Central memory CD8-positive, alpha-beta T cell (primary cell): ENCODE results near the gene VWA3B.

Experiments used
- ATAC-seq: fragments of 150-1000 bp; cut with Tn5 transposase; replicated peaks from 2 replicates; pipeline ENCODE4 v1.10.0; 2022; ENCODE audit warnings: mild to moderate bottlenecking, moderate FRiP score, moderate number of reproducible peaks; ENCODE audit not compliant: poor library complexity, severe bottlenecking; ENCODE audit errors: extremely low read depth
- DNase-seq, 2 donors: peaks; one replicate each; pipeline ENCODE4 v3.0.0; 2021; ENCODE audit warnings: low spot score in 2 of 2
- H3K27ac Mint-ChIP-seq: one replicate; pipeline ENCODE4 v1.8.0; 2022; ENCODE audit warnings: low read depth, mild to moderate bottlenecking, moderate library complexity, mixed read lengths
- H3K27me3 Mint-ChIP-seq: one replicate; pipeline ENCODE4 v1.8.0; 2022; ENCODE audit warnings: mixed read lengths
- H3K36me3 Mint-ChIP-seq: one replicate; pipeline ENCODE4 v1.8.0; 2022; ENCODE audit warnings: mild to moderate bottlenecking, moderate library complexity, mixed read lengths; ENCODE audit not compliant: insufficient read depth
- H3K4me1 Mint-ChIP-seq: one replicate; pipeline ENCODE4 v1.8.0; 2022; ENCODE audit warnings: mixed read lengths
- H3K4me3 Mint-ChIP-seq: one replicate; pipeline ENCODE4 v1.8.0; 2022; ENCODE audit warnings: mild to moderate bottlenecking, moderate library complexity, mixed read lengths
- H3K9me3 Mint-ChIP-seq: one replicate; pipeline ENCODE4 v1.8.0; 2022; ENCODE audit warnings: mixed read lengths

The VWA3B gene

GRCh38 chr2:98065808-98066207 is 21.2 kb upstream of the VWA3B start:
- DNase-seq (no peak), ATAC-seq (no peak)
- Mint-ChIP-seq H3K9me3 (no peaks in the 10 kb centered on the region), H3K27ac (no peak overlapping the region), H3K36me3 (no peaks in the 10 kb centered on the region), H3K4me3 (no peak overlapping the region), H3K27me3 (peaks cover 51% of the 10 kb centered on the region), H3K4me1 (no peaks in the 10 kb centered on the region)

DNA sequence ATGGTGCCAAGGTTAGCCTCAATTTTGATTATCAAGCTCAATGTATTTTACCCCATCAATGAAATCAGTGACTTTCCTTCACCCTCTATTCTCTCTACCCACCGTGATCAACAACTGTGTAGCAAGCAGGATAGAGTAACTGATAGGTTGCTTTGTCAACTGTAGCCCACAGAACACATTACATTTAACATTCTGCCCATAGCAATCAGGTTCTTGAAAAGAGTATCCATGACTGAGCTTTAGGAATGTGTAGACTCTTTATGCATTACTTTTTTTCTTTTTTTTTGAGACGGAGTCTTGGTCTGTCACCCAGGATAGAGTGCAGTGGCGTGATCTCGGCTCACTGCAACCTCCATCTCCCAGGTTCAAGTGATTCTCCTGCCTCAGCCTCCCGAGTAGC is 19.8 kb upstream of the VWA3B start:
- H3K9me3 Mint-ChIP-seq, result no peaks in the 10 kb centered on the region
- no peak overlapping the region for H3K27ac Mint-ChIP-seq
- ATAC-seq (no peak), DNase-seq (no peak)
- H3K4me1 Mint-ChIP-seq, result no peaks in the 10 kb centered on the region
- peaks cover 51% of the 10 kb centered on the region for H3K27me3 Mint-ChIP-seq
- H3K36me3 Mint-ChIP-seq, result no peaks in the 10 kb centered on the region
- no peak overlapping the region for H3K4me3 Mint-ChIP-seq

- no peaks in the 10 kb centered on the region for H3K36me3 Mint-ChIP-seq
- no peaks in the 10 kb centered on the region for H3K9me3 Mint-ChIP-seq
- ATAC-seq, result no peak
- no peak overlapping the region for H3K27ac Mint-ChIP-seq
- no peak overlapping the region for H3K4me3 Mint-ChIP-seq
- no peaks in the 10 kb centered on the region for H3K4me1 Mint-ChIP-seq
- peaks cover 55% of the 10 kb centered on the region for H3K27me3 Mint-ChIP-seq
- no peak for DNase-seq
Observed at GRCh38 chr2:98070081-98070480, 16.9 kb upstream of the VWA3B start.

DNA sequence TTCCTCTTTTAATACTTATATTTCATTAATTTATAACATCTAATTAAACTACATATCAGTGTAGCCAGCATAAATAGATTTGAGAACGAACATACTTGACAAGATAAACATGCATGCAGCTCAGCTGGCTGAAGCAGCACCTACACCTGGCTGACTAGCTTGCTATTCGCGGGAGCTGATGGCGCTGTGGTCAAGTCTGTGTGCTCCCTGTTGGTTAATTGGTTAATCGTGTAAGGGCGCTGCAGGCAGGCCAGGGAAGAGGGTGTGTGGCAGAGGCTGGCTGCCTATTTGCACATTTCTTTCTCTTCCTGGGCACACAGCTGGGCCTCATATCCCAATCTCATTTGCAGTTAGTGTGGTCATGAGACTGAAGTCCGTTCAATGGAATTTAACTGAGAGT is 14.5 kb upstream of the VWA3B start:
- Mint-ChIP-seq H3K36me3 (no peaks in the 10 kb centered on the region), H3K27ac (no peak overlapping the region), H3K9me3 (no peaks in the 10 kb centered on the region), H3K4me1 (no peaks in the 10 kb centered on the region), H3K27me3 (peaks cover 34% of the 10 kb centered on the region), H3K4me3 (no peak overlapping the region)
- no peak for ATAC-seq
- DNase-seq, result no peak

DNA sequence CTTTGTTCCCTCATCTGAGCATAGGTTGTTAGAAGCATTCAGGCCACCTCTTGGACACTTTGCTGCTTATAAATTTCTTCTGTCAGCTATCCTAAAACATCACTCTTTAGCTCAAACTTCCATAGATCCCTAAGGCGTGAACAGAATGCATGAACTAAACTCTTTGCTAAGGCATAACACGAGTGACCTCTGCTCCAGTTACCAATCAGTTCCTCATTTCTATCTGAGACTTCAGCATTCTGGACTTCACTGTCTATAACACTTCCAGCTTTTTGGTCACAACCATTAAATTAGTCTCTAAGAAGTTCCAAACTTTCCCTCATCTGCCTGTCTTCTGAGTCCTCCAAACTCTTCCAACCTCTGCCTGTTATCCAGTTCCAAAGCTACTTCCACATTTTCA is 8.3 kb upstream of the VWA3B start:
- Mint-ChIP-seq H3K4me3 (no peak overlapping the region), H3K27ac (no peak overlapping the region), H3K27me3 (peaks cover 25% of the 10 kb centered on the region), H3K4me1 (peaks cover 5% of the 10 kb centered on the region), H3K36me3 (no peaks in the 10 kb centered on the region), H3K9me3 (peaks cover 8% of the 10 kb centered on the region)
- ATAC-seq (no peak), DNase-seq (no peak)

- H3K4me3 Mint-ChIP-seq, result no peak overlapping the region
- H3K27ac Mint-ChIP-seq, result no peak overlapping the region
- H3K4me1 Mint-ChIP-seq, result peaks cover 16% of the 10 kb centered on the region
- DNase-seq, result no peak
- no peak for ATAC-seq
- peaks cover 2% of the 10 kb centered on the region for H3K36me3 Mint-ChIP-seq
- peaks cover 64% of the 10 kb centered on the region for H3K27me3 Mint-ChIP-seq
- H3K9me3 Mint-ChIP-seq, result no peaks in the 10 kb centered on the region
Observed at GRCh38 chr2:98084151-98084868, 2.7 kb upstream of the VWA3B start.

DNA sequence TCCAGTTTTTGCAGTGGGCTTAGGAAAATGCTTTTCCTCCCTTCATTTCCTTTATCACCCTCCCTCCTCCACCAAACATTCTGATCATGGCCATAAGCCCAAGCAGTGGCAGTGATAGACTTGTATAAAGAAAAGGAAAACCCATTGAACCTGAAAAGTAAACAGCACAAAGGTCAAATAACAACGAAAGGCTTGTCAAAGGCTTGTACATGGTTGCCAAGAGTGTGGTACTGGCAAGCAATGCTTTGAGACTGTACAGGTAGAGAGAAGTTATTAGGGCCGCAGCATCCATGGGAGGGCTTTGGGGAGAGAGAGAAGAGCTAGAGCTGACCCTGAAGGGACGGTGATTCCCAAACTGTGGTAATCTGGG is 2.1 kb upstream of the VWA3B start:
- ATAC-seq, result no peak
- peaks cover 67% of the 10 kb centered on the region for H3K27me3 Mint-ChIP-seq
- no peak for DNase-seq
- no peaks in the 10 kb centered on the region for H3K9me3 Mint-ChIP-seq
- H3K36me3 Mint-ChIP-seq, result peaks cover 2% of the 10 kb centered on the region
- H3K27ac Mint-ChIP-seq, result no peak overlapping the region
- peaks cover 16% of the 10 kb centered on the region for H3K4me1 Mint-ChIP-seq
- no peak overlapping the region for H3K4me3 Mint-ChIP-seq

GRCh38 chr2:98085649-98086048 is 1.3 kb upstream of the VWA3B start:
- DNase-seq, result no peak
- Mint-ChIP-seq H3K4me1 (peaks cover 16% of the 10 kb centered on the region), H3K36me3 (peaks cover 2% of the 10 kb centered on the region), H3K9me3 (no peaks in the 10 kb centered on the region), H3K27ac (no peak overlapping the region), H3K27me3 (peaks cover 67% of the 10 kb centered on the region), H3K4me3 (no peak overlapping the region)
- no peak for ATAC-seq

DNA sequence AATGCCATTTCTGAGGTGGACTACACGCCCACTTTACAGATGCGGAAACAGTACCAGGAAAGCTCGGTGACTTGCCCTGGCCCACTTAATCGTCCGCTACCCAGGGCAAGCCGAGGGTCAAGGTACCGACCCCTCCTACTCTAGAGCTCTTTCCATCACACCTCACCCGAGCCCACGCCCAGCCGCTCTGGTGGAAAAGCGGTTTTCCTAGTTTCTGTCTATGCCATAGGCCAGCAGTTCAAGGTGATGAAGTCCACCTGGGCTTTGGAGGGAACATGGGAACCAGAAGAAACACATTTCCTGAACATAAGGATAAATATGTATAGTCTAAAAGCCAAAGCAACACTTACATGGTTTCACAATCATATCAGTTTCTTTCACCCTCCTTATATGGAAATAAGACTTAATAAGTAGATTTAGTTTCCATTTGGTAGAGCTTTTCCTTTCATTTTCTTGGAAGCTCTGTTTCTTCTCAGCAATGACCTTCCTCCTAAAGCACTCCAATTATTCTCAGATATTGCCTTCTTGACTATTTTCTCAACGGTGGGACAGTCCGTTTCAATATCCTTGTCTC is 567 bp downstream of the VWA3B start:
- H3K36me3 Mint-ChIP-seq, result peaks cover 2% of the 10 kb centered on the region
- H3K4me1 Mint-ChIP-seq, result peaks cover 10% of the 10 kb centered on the region
- no peak overlapping the region for H3K27ac Mint-ChIP-seq
- peaks cover 67% of the 10 kb centered on the region for H3K27me3 Mint-ChIP-seq
- no peaks in the 10 kb centered on the region for H3K9me3 Mint-ChIP-seq
- H3K4me3 Mint-ChIP-seq, result peak overlapping the region; percentile 29
- DNase-seq, result no peak
- ATAC-seq, result no peak

DNA sequence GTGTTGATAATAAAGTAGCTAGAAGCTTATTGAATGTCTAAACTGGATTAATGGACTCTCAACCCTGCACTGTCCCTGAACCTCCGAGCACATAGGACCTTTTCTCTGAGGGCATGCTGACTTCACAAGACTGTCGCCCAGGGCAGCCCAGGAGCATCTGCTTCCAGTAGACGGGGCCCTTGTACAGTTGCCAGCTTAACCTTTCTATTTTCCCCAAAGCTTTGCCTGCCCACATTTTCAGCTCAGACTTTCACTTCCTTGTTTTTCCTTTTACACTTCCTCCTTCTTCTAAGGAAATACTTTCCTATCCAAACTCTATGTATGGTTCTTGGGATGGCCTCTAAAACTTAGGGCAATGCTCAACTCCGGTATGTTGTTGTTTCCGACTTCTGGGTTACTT is 1.3 kb downstream of the VWA3B start:
- ATAC-seq, result no peak
- DNase-seq, result no peak
- Mint-ChIP-seq H3K36me3 (peaks cover 2% of the 10 kb centered on the region), H3K27me3 (peaks cover 61% of the 10 kb centered on the region), H3K9me3 (no peaks in the 10 kb centered on the region), H3K4me3 (no peak overlapping the region), H3K4me1 (peaks cover 10% of the 10 kb centered on the region), H3K27ac (no peak overlapping the region)

GRCh38 chr2:98089941-98090340 is 3.0 kb downstream of the VWA3B start:
- H3K27ac Mint-ChIP-seq, result no peak overlapping the region
- peaks cover 10% of the 10 kb centered on the region for H3K4me1 Mint-ChIP-seq
- peaks cover 2% of the 10 kb centered on the region for H3K36me3 Mint-ChIP-seq
- DNase-seq (no peak), ATAC-seq (no peak)
- H3K9me3 Mint-ChIP-seq, result no peaks in the 10 kb centered on the region
- peaks cover 47% of the 10 kb centered on the region for H3K27me3 Mint-ChIP-seq
- no peak overlapping the region for H3K4me3 Mint-ChIP-seq

DNA sequence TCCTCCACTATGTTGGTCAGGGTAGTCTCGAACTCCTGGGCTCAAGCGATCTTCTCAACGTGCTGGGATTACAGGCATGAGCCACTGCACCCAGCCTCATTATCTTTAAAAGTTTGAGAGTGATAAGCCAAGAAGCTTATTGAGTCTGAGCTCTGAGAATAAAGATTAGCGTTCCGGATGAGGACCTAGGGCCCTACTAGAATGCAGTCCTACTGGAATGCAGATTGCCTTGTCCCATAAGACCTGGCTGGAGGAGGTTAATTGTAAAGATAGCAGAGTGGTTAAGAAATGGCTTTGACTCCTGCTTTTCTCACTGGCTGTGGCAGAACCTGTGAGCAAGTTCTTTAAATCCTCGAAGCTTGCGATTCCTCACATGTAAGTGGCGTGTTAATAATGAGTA is 4.0 kb downstream of the VWA3B start:
- ATAC-seq, result no peak
- Mint-ChIP-seq H3K36me3 (peaks cover 2% of the 10 kb centered on the region), H3K27ac (no peak overlapping the region), H3K4me3 (no peak overlapping the region), H3K27me3 (peaks cover 42% of the 10 kb centered on the region), H3K4me1 (peaks cover 10% of the 10 kb centered on the region), H3K9me3 (peaks cover 3% of the 10 kb centered on the region)
- DNase-seq, result no peak

DNA sequence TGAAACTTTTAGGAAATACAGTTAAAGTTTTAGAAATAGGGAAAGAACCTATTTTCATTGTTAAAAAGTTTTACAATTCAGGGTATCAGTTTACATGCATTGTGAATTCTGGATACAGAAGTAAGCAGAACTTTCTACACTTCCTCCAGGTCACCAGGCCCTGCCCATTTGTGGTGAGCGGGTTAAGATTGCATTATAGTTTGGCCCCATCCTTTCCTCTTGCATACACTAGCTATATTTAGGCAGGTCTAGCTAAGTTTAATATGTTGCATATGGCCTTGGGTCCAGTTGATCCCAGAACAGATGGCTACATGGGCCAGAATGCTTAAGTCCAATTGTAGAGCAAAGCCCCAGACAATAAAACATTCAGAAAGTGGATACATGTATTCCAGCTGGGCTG is 4.8 kb downstream of the VWA3B start:
- Mint-ChIP-seq H3K9me3 (peaks cover 6% of the 10 kb centered on the region), H3K27ac (no peak overlapping the region), H3K27me3 (peaks cover 42% of the 10 kb centered on the region), H3K4me3 (no peak overlapping the region), H3K4me1 (peaks cover 6% of the 10 kb centered on the region), H3K36me3 (peaks cover 2% of the 10 kb centered on the region)
- ATAC-seq, result no peak
- no peak for DNase-seq
